ENCODE results near the gene METTL23. TPM values are rescaled to one million over a fixed set of nuclear protein-coding genes. Genes with fewer than 3 reads are reported as not detected.

Gene METTL23, protein sequence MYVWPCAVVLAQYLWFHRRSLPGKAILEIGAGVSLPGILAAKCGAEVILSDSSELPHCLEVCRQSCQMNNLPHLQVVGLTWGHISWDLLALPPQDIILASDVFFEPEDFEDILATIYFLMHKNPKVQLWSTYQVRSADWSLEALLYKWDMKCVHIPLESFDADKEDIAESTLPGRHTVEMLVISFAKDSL
- 31.7 TPM for total RNA-seq

DNA sequence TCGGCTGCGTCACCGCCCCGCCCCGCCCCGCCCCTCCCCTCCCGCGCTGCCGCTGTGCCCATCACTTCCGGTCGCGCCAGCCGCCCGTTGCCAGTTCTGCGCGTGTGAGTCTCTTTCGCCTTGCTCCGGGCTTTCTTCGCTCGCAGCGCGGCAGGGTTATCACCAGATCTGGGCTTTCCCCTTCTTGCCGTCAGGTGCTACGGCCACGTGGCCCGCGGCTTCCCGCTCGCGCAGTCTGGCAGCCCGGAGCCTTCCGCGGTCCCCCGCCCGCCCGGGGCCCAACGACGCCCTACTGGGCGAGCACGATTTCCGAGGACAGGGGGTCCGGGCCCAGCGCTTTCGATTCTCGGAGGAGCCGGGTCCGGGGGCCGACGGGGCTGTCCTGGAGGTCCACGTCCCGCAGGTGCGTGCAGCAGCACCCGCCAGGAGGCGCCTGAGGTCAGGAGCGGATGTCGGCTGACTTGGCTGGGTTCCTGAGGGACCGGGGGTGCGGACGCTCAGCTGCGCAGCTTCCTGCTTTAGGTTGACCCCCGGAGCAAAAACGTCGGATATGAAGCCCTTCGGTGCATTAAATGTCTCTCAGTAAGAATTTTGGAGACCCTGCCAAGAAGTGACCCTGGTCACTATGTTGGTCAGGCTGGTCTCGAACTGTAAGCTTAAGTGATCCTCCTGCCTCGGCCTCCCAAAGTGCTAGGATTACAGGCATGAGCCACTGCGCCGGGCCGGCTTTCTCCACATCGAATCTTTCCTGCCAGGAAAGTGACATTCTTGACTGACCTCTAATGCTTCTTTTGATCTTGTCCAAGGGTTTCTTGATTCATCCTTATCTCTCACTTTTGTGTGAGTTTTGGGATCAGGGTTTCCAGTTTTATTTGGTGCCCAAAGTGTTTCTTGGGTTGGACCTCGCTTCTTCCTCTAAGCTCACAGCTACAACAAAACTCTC is at the start of gene METTL23:
TSS of gene METTL23 (plus strand) at position 64 of the 943 bp plus-strand sequence. CDS start 2,872 bp downstream, outside the sequence.

DNA sequence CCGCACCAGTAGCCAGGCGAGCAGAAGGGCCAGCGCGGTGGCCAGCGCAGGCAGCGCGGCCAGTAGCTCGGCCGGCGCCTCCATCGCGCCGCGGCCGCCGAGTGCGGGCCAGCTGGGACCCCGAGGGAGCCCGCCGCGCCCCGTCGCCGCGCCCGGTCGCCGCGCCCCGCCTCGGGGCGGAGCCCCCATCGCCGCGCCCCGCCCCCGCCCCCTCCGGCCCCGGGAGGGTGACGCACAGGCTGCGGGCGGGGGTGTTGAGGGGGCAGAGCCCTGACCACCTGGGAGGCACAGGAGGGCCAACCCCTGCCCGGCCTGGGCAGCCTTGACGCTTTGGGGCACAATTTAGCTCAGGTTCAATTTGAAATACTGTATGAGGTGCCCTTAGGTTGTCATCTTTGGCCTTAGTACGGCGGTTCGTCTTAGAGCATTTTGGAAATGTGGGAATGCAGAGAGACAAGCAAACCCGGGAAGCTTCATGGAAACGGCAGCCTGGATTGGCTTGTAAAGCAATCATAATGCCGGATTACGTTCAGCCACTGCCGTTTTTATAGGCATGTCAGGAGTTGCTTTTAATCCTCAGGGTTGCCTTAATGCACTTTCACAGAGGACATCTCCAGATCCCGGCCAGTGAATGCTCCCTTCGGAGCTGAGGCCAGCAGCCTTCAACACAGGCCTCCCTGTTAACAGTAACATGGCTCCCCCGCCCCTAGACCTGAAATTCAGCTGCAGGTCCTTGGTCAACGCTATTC is 15.6 kb upstream of the METTL23 start, which contains the start of gene MXRA7:
TSS of gene MXRA7 (minus strand) at position 103 of the 749 bp plus-strand sequence. CDS start at position 84, 19 bp downstream.

DNA sequence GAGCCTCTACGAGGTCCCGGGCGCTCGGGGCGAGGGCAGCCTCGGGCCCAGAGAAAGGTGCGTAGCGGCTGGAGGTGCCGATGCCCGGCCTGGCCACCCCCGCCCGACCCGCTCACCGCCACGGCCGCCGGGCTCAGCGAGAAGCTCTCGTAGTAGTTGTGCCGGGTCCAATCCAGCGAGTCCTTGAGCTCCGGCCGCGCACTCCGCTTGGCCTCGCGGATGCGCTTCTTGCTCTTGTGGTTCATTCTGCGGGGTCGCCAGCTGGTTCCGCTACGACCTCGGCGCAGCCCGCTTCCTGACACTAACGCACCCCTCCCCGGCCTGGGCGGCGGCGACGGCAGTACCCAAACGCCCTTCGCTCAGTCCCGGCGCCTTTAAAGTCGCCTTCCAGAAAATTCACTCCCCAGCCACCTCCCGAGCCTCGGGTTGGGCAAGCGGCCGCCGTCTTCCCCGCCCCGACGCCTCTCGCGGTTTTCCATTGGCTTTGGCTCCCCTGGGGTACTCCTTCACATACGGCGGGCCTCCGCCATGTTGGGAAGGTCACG is 336 bp upstream of the METTL23 start, which contains the start of gene JMJD6:
TSS of gene JMJD6 (minus strand) at position 376 of the 545 bp plus-strand sequence. CDS start at position 245, 131 bp downstream.

DNA sequence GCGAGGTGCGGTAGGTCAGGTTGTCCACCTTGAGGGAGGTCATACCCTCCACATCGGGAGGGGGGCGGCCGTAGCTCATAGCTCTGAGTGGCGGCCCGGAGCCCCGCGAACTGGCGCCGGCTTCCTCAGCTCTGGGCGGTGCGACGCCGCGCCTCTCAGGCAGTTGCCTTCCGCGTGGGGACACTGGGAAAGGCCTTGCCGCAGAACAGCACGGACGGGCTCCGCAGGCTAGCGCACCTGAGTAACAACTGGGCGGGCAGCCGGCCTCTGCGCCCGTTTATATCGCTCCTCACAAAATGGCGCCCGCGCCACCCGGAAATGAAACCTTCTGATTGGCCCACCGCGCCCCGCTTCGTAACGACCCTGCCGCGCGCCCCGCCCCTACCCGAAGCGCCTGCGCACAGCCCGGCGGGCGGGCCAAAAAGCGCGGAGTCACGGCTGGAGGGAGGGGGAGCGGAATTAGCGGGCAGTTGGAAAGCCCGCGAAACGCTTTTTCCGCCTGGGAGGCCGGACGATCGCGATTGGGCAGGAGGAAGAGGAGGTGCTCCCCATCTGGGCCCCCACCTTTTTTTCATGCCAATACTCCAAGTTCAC is 10.5 kb downstream of the METTL23 start, which contains the start of gene SRSF2:
TSS of gene SRSF2 (minus strand) at position 250 of the 594 bp plus-strand sequence. CDS start at position 79, 171 bp downstream.

DNA sequence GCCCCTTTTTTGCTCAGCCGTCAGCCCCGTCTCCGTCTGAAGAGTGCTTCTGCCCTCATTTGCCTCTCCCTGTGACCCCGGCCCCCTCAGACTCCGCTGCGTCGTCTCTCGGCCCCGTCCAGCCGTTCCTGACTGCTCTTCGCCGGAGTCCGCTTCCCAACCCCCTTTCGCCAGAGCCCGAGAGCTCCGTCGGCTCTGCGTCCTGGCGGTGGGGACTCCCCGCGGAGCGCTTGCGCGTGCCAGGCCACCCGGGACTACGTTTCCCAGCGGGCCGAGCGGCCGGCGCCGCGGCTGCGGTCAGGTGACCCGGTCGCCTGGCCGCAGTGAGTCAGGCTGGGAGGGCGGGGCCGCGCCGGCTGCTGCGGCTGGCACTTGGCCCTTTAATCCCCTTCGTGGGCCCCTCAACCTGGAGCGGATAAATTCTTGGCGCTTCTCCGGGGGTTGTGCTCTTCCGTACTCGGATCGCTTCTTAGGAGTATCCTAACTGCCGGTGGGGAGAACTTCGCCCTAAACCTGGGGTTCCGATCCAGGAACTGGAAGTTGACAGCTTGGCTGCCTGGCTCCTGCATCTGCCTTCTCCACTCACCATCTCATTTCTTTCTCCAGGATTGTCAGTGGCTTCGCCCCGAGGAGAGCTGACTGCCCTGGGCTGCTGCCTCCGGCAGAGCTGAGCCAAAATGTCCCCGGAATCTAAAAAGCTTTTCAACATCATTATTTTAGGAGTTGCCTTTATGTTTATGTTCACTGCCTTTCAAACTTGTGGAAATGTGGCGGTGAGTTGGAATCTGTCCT is 11.2 kb downstream of the METTL23 start, which contains the start of gene MFSD11:
TSS of gene MFSD11 (plus strand) at position 444 of the 792 bp plus-strand sequence. CDS start at position 678, 234 bp downstream.

Other genes starting within 250 kb of the METTL23 start
- 9.1 TPM for gene RHBDF2, start 225.4 kb upstream of the METTL23 start, total RNA-seq
- gene CYGB, start 189.1 kb upstream of the METTL23 start, total RNA-seq, result 12.5 TPM
- gene PRCD, start 186.8 kb upstream of the METTL23 start, total RNA-seq, result 14.3 TPM
- gene ST6GALNAC2, start 141.0 kb upstream of the METTL23 start, total RNA-seq, result 28.5 TPM
- gene ST6GALNAC1, start 83.1 kb upstream of the METTL23 start, total RNA-seq, result 2.0 TPM
- 220 TPM for gene MXRA7, start 15.9 kb upstream of the METTL23 start, total RNA-seq
- 30.1 TPM for gene JMJD6, start 233 bp upstream of the METTL23 start, total RNA-seq
- 172 TPM for gene SRSF2, start 10.5 kb downstream of the METTL23 start, total RNA-seq
- 77.8 TPM for gene MFSD11, start 11.3 kb downstream of the METTL23 start, total RNA-seq
- 9.8 TPM for gene MGAT5B, start 141.6 kb downstream of the METTL23 start, total RNA-seq